ENCODE measurements around the gene CLDN9. TPM values are rescaled to one million over a fixed set of nuclear protein-coding genes. Genes with fewer than 3 reads are reported as not detected.
A peak's percentile ranks its signal among the peaks of the same experiment; 100 is the strongest.

Gene CLDN9
- total and polyA plus RNA-seq, 2 experiments from 2014 or later: 3.5 to 8.9 TPM

DNA sequence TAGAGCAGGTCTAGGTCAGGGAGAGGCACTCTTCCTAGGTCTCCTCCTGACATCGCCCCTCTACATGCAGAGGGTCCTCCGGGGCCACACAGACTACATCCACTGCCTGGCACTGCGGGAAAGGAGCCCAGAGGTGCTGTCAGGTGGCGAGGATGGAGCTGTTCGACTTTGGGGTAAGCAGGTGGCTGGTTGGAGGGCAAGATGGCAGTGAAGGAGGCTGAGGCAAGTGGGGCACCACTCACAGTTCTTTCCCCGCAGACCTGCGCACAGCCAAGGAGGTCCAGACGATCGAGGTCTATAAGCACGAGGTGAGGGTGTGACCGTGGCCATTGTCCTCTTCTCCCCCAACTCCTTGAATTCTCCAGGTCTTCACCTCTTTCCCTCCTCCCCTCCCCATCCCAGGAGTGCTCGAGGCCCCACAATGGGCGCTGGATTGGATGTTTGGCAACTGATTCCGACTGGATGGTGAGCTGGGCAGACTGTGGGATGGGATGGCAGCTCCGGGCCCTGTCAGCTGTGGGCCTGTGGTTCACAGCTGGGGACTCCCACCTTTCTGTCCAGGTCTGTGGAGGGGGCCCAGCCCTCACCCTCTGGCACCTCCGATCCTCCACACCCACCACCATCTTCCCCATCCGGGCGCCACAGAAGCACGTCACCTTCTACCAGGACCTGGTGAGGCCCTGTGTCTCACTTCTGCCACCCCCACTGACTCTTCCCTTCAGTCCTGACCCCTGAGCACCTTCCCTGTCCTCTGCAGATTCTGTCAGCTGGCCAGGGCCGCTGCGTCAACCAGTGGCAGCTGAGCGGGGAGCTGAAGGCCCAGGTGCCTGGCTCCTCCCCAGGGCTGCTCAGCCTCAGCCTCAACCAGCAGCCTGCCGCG lies 14.1 kb downstream of the CLDN9 start:
- peak; percentile 8 for DNase-seq (ENCODE audit: low spot score)
- peaks cover 5% of the 10 kb centered on the region for H4K20me1 ChIP-seq (ENCODE audit: insufficient read depth, poor library complexity, severe bottlenecking)
- peaks cover 15% of the 10 kb centered on the region for H3K79me2 ChIP-seq
- H3K4me3 ChIP-seq: no peak overlapping the region
- H2AFZ ChIP-seq: no peak overlapping the region
- 97% methylated on average over 24 of the region's 24 CpGs for WGBS (ENCODE audit: low lambda C conversion rate, missing lambda C conversion rate)
- H3K4me1 ChIP-seq (ENCODE audit: insufficient read depth): peaks cover 23% of the 10 kb centered on the region
- no peak for TF ChIP-seq CTCF (IDR thresholded peaks at IDR 0.05; ENCODE audit: poor library complexity)
- H3K9me2 ChIP-seq (replicated peaks; ENCODE audit: insufficient read depth): no peaks in the 10 kb centered on the region
- H3K27me3 ChIP-seq: no peaks in the 10 kb centered on the region
- H3K4me2 ChIP-seq: no peak overlapping the region
- H3K27ac ChIP-seq: no peak overlapping the region
- no peaks in the 10 kb centered on the region for H3K9me3 ChIP-seq (ENCODE audit: low read depth)
- no peaks in the 10 kb centered on the region for H3K36me3 ChIP-seq (replicated peaks; ENCODE audit: insufficient read depth, low read depth)

- DNase-seq (ENCODE audit: low spot score): no peak
- no peak for TF ChIP-seq EZH2 (IDR thresholded peaks at IDR 0.05; ENCODE audit: borderline replicate concordance)
- TF ChIP-seq CTCF (IDR thresholded peaks at IDR 0.05; ENCODE audit: poor library complexity): no peak
- no peak for TF ChIP-seq EZH2phosphoT487 (IDR thresholded peaks at IDR 0.05; ENCODE audit: low read depth, severe bottlenecking, unreplicated experiment)
- Histone ChIP-seq H3K4me1 (ENCODE audit: insufficient read depth) (peaks cover 20% of the 10 kb centered on the region), H3K79me2 (peaks cover 15% of the 10 kb centered on the region), H3K27me3 (no peaks in the 10 kb centered on the region), H3K9me2 (replicated peaks; ENCODE audit: insufficient read depth) (no peaks in the 10 kb centered on the region), H3K36me3 (replicated peaks; ENCODE audit: insufficient read depth, low read depth) (no peaks in the 10 kb centered on the region), H3K4me2 (no peak overlapping the region), H3K27ac (no peak overlapping the region), H3K4me3 (no peak overlapping the region), H3K9me3 (ENCODE audit: low read depth) (no peaks in the 10 kb centered on the region), H4K20me1 (ENCODE audit: insufficient read depth, poor library complexity, severe bottlenecking) (peaks cover 5% of the 10 kb centered on the region), H2AFZ (no peak overlapping the region)
- WGBS (ENCODE audit: low lambda C conversion rate, missing lambda C conversion rate): 93% methylated on average over 8 of the region's 8 CpGs
Measured at GRCh38 chr16:3027489-3027795, 14.7 kb downstream of the CLDN9 start.

DNA sequence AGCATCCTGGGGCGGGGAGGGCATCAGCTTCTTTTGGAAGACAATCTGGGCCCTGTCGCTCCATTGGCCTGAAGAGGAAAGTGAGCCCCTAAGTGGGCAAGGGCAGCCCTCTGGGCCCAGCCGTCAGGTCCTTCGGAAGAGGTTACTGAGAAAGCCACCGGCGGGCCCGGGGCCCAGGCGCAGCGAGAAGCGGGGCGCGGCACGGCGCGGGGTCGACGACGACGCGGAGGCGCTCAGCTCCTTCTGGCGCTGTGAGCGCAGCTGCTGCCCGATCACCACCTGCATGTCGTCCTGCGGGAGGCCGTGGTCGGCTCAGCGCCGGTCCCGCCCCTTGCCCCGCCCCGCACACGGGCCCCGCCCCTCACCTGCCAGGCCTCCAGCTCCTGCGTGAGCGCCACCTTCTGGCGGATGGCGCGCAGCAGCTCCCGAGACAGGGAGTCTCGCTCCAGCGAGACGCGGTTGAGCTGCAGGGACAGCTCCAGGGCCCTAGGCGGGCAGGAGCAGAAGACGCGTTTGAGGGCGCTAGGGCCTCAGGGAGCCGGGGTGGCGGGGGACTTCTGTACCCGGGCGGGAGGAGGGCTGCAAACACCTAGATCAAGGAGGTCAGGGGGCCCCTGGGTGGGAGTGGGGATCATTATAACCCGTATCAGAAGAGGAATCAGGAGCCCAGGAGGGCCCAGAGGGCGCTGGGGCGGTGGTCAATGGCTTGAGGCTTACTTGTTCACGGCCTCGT lies 15.4 kb downstream of the CLDN9 start:
- 10% methylated on average over 41 of the region's 58 CpGs for WGBS (ENCODE audit: low lambda C conversion rate, missing lambda C conversion rate)

More for the DNA sequence above, 15.4 kb downstream of the CLDN9 start:
- H3K79me2 ChIP-seq: peaks cover 12% of the 10 kb centered on the region
- H3K27me3 ChIP-seq: no peaks in the 10 kb centered on the region
- no peak overlapping the region for H3K4me3 ChIP-seq
- no peaks in the 10 kb centered on the region for H3K36me3 ChIP-seq (replicated peaks; ENCODE audit: insufficient read depth, low read depth)
- peak overlapping the region; percentile 70 for H3K27ac ChIP-seq
- peaks cover 5% of the 10 kb centered on the region for H4K20me1 ChIP-seq (ENCODE audit: insufficient read depth, poor library complexity, severe bottlenecking)
- peak overlapping the region; percentile 73 for H3K4me2 ChIP-seq
- peak; percentile 94 for TF ChIP-seq CTCF (IDR thresholded peaks at IDR 0.05; ENCODE audit: poor library complexity)
- TF ChIP-seq EZH2 (IDR thresholded peaks at IDR 0.05; ENCODE audit: borderline replicate concordance): no peak
- peaks cover 12% of the 10 kb centered on the region for H3K4me1 ChIP-seq (ENCODE audit: insufficient read depth)
- DNase-seq (ENCODE audit: low spot score): peak; percentile 95
- H2AFZ ChIP-seq: no peak overlapping the region
- no peaks in the 10 kb centered on the region for H3K9me2 ChIP-seq (replicated peaks; ENCODE audit: insufficient read depth)
- no peaks in the 10 kb centered on the region for H3K9me3 ChIP-seq (ENCODE audit: low read depth)
